Measurements from ENCODE around the gene MCHR1.

Gene MCHR1

GRCh38 chr22:40694411-40694810 lies 15.1 kb downstream of the MCHR1 start:
- no peak overlapping the region for H3K4me3 ChIP-seq (ENCODE audit: low read depth, low read length)
- no peak for TF ChIP-seq CTCF (IDR thresholded peaks at IDR 0.05; ENCODE audit: low read depth, low read length)

GRCh38 chr22:40701274-40701673 lies 22.0 kb downstream of the MCHR1 start:
- TF ChIP-seq CTCF (IDR thresholded peaks at IDR 0.05; ENCODE audit: low read depth, low read length), result no peak
- no peak overlapping the region for H3K4me3 ChIP-seq (ENCODE audit: low read depth, low read length)

GRCh38 chr22:40703174-40703573 lies 23.9 kb downstream of the MCHR1 start:
- TF ChIP-seq CTCF (IDR thresholded peaks at IDR 0.05; ENCODE audit: low read depth, low read length), result no peak
- H3K4me3 ChIP-seq (ENCODE audit: low read depth, low read length), result no peak overlapping the region

- no peak for TF ChIP-seq CTCF (IDR thresholded peaks at IDR 0.05; ENCODE audit: low read depth, low read length)
- no peak overlapping the region for H3K4me3 ChIP-seq (ENCODE audit: low read depth, low read length)
Observed at GRCh38 chr22:40703736-40704135, 24.5 kb downstream of the MCHR1 start.

GRCh38 chr22:40705918-40706682 lies 26.8 kb downstream of the MCHR1 start:
- TF ChIP-seq CTCF (IDR thresholded peaks at IDR 0.05; ENCODE audit: low read depth, low read length), result no peak
- no peak overlapping the region for H3K4me3 ChIP-seq (ENCODE audit: low read depth, low read length)

GRCh38 chr22:40707154-40707553 lies 27.9 kb downstream of the MCHR1 start:
- no peak overlapping the region for H3K4me3 ChIP-seq (ENCODE audit: low read depth, low read length)
- no peak for TF ChIP-seq CTCF (IDR thresholded peaks at IDR 0.05; ENCODE audit: low read depth, low read length)

- no peak overlapping the region for H3K4me3 ChIP-seq (ENCODE audit: low read depth, low read length)
- TF ChIP-seq CTCF (IDR thresholded peaks at IDR 0.05; ENCODE audit: low read depth, low read length), result no peak
Observed at GRCh38 chr22:40708177-40708576, 28.9 kb downstream of the MCHR1 start.

All from WI38 (cell line).